Adrenal gland (tissue), 12 donors: ENCODE results near the gene FNDC3B. TPM values are rescaled to one million over a fixed set of nuclear protein-coding genes. Genes with fewer than 3 reads are reported as not detected.

ENCODE experiments used
- DNase-seq, 7 donors: peaks; one replicate each; pipeline ENCODE4 v3.0.0-alpha.2; 2019 to 2020
- H3K27ac ChIP-seq, 5 donors: fragments of 200-600 bp; sonication (generic) in 4 of 5; 1 replicate in 3 of 5; 2 replicates in 2 of 5; pipeline versions ENCODE4 v1.5.1 to v1.8.0; 2016 to 2020; ENCODE audit warnings: mild to moderate bottlenecking in 1 of 5
- H3K27me3 ChIP-seq: fragments of 200-600 bp; 2 replicates; pipeline ENCODE4 v1.8.0; 2021
- H3K36me3 ChIP-seq, 2 donors: fragments of 200-600 bp; replicated peaks in 1 of 2; 1 replicate in 1 of 2; 2 replicates in 1 of 2; pipeline versions ENCODE4 v1.5.1 to v1.8.0; 2018 to 2022
- H3K4me1 ChIP-seq, 2 donors: fragments of 200-600 bp; replicated peaks in 1 of 2; 1 replicate in 1 of 2; 2 replicates in 1 of 2; pipeline versions ENCODE4 v1.5.1 to v1.8.0; 2018 to 2021
- H3K4me3 ChIP-seq, 4 donors: fragments of 200-600 bp; sonication (generic) in 3 of 4; one replicate each; pipeline ENCODE4 v1.5.1; 2016 to 2018
- H3K9me3 ChIP-seq, 3 donors: fragments of 200-600 bp; sonication (generic) in 1 of 3; replicated peaks in 1 of 3; 1 replicate in 2 of 3; 2 replicates in 1 of 3; pipeline versions ENCODE4 v1.5.1 to v1.8.0; 2016 to 2021
- CTCF ChIP-seq, 6 experiments: fragments of 450-650 bp in 4 of 6; fragments of 200-600 bp in 2 of 6; sonication (generic) in 1 of 6; IDR thresholded peaks; 1 replicate in 5 of 6; 2 replicates in 1 of 6; pipeline versions ENCODE4 v1.5.1 to v1.8.0; 2016 to 2021; ENCODE audit warnings: antibody characterized with exemption in 6 of 6, mild to moderate bottlenecking in 2 of 6, moderate library complexity in 1 of 6
- POLR2A ChIP-seq, 2 donors: fragments of 450-650 bp; IDR thresholded peaks; one replicate each; pipeline ENCODE4 v1.6.1; 2017; ENCODE audit warnings: antibody characterized with exemption in 2 of 2, mild to moderate bottlenecking in 2 of 2, moderate library complexity in 1 of 2
- WGBS, 4 donors: extraction: QIAGEN DNeasy Blood & Tissue Kit in 2 of 4; methylation state at CpG; one replicate each; pipeline versions ENCODE4 v1.1.5 to v1.1.7; 2013 to 2017; 5-methylcytosine and 5-hydroxymethylcytosine counted together
- intact Hi-C, 2 donors: fragments of 100-400 bp; cut with DNase I; formaldehyde crosslinking; loops; one replicate each; pipeline versions ENCODE4 v1.14.1 to v1.15.0; 2022 to 2023
- polyA plus RNA-seq, 3 donors: library from polyadenylated mRNA; stranded (reverse); fragments of 200-250 nt in 2 of 3; fragments of 350-450 nt in 1 of 3; fragmentation: Illumina TruSeq in 1 of 3; extraction: RNeasy Lipid Tissue Mini Kit (QIAGEN cat#74804) in 1 of 3; gene quantifications; one replicate each; pipeline ENCODE4 v1.2.3, GENCODE V29; 2013 to 2014
- total RNA-seq, 9 donors: library from RNA; depleted of rRNA in 4 of 9; stranded (reverse); fragments of >200 nt in 4 of 9; fragments of 120-200 nt in 1 of 9; fragmentation: NEBNext Ultra II Directional in 1 of 9; extraction: Animal tissue kit (Norgen Biotek cat#: 25700) in 1 of 9; gene quantifications; one replicate each; pipeline versions ENCODE4 v1.1.0 to v1.2.4, GENCODE V29; 2013 to 2023
- donor health status: healthy with polysubstance abuse.
- donor health status: Bipolar disorder and iron deficiency.
- donor health status: DM: yes; HTN: yes; CAD: no.
- donor health status: DM: no; HTN: no; CAD: no.
- donor health status: DM: no; HTN: no; CAD: no.
- donor health status: DM: yes; HTN: yes; CAD: no.

FNDC3B gene
- total and polyA plus RNA-seq, 12 donors = 9.9 to 228 (median 105) TPM

DNA sequence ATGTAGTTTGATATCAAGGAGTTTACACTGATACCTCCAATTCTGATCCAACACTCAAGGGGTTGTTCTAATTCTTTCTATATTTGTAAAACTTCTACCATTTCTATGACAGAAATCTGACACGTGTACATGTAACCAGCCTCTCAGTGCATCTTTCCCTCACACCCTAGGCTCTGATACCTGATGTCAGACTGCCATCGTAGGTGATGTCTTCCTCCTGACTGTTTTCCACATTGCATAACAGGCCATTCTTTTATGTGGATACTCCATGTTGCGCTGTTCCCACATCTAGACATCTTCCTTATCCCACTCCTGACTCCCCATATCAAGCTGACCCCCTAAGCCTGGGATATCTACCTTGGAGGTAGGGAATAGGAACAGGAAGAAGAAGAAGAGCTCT, 159.1 kb downstream of the FNDC3B start:
- WGBS, 4 donors = 95 to 99% (median 98%) methylated on average over 3 of the region's 3 CpGs
- intact Hi-C loops = no loop called here
- H3K36me3 ChIP-seq = no peaks in the 10 kb centered on the region
- H3K4me3 ChIP-seq = no peak overlapping the region
- peaks cover 7 to 50% of the 10 kb centered on the region in 2 donors for H3K4me1 ChIP-seq
- DNase-seq = no peak
- H3K27me3 ChIP-seq = no peaks in the 10 kb centered on the region
- no peak for TF ChIP-seq POLR2A (IDR thresholded peaks at IDR 0.05)
- TF ChIP-seq CTCF (IDR thresholded peaks at IDR 0.05) = no peak
- no peaks in the 10 kb centered on the region for H3K9me3 ChIP-seq
- no peak overlapping the region for H3K27ac ChIP-seq

- TF ChIP-seq CTCF (IDR thresholded peaks at IDR 0.05) (no peak), POLR2A (IDR thresholded peaks at IDR 0.05) (no peak)
- H3K36me3 ChIP-seq = no peaks in the 10 kb centered on the region
- no peak for DNase-seq
- intact Hi-C loops = no loop called here
- WGBS, 4 donors = 76 to 85% (median 80%) methylated on average over 7 of the region's 7 CpGs
- H3K27me3 ChIP-seq = no peaks in the 10 kb centered on the region
- no peaks in the 10 kb centered on the region for H3K9me3 ChIP-seq
- H3K27ac ChIP-seq = no peak overlapping the region
- no peak overlapping the region for H3K4me3 ChIP-seq
- peaks cover 3 to 54% of the 10 kb centered on the region in 2 donors for H3K4me1 ChIP-seq
Observed at GRCh38 chr3:172199850-172200369, 160.5 kb downstream of the FNDC3B start.

GRCh38 chr3:172201136-172201869, 161.9 kb downstream of the FNDC3B start:
- TF ChIP-seq POLR2A (IDR thresholded peaks at IDR 0.05) = no peak
- TF ChIP-seq CTCF (IDR thresholded peaks at IDR 0.05) = no peak
- DNase-seq = peak; percentile 81 to 91 (median 84)
- H3K36me3 ChIP-seq = no peaks in the 10 kb centered on the region
- H3K4me3 ChIP-seq = no peak overlapping the region
- H3K27ac ChIP-seq = peak overlapping the region; percentile 26 to 77 (median 45)
- H3K9me3 ChIP-seq = no peaks in the 10 kb centered on the region
- WGBS, 4 donors = 42 to 53% (median 47%) methylated on average over 11 of the region's 11 CpGs
- H3K27me3 ChIP-seq = no peaks in the 10 kb centered on the region
- peaks cover 0 to 49% of the 10 kb centered on the region in 2 donors for H3K4me1 ChIP-seq
- intact Hi-C loops = no loop called here

DNA sequence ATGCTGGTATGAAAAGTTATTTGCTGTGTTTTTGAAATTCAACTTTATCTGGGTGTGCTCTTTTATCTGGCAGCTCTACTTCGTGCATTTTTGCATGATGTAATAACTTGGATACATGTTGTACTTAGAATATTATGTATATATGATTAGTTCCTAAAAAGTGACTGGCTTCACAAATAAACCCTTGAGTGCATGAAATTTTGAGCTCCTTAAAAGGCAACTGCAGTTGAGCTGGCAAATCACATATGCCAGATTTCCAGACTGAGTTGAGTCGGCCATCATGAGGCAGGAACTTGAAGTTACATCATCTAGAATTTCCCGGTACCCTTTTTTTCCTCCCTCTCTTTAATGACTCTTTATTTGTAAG, 162.5 kb downstream of the FNDC3B start:
- Histone ChIP-seq H3K9me3 (no peaks in the 10 kb centered on the region), H3K4me3 (no peak overlapping the region), H3K27me3 (no peaks in the 10 kb centered on the region), H3K36me3 (no peaks in the 10 kb centered on the region), H3K27ac (peak overlapping the region in 3 of 5 donors; percentile 45 to 77 (median 65)), H3K4me1 (peaks cover 0 to 49% of the 10 kb centered on the region in 2 donors)
- intact Hi-C loops = no loop called here
- whole genome bisulfite sequencing, 4 donors = 25 to 33% (median 29%) methylated on average over 3 of the region's 3 CpGs
- TF ChIP-seq POLR2A (IDR thresholded peaks at IDR 0.05) (no peak), CTCF (IDR thresholded peaks at IDR 0.05) (no peak)
- no peak for DNase-seq
